Measurements from ENCODE around the gene MNAT1.

The MNAT1 gene

DNA sequence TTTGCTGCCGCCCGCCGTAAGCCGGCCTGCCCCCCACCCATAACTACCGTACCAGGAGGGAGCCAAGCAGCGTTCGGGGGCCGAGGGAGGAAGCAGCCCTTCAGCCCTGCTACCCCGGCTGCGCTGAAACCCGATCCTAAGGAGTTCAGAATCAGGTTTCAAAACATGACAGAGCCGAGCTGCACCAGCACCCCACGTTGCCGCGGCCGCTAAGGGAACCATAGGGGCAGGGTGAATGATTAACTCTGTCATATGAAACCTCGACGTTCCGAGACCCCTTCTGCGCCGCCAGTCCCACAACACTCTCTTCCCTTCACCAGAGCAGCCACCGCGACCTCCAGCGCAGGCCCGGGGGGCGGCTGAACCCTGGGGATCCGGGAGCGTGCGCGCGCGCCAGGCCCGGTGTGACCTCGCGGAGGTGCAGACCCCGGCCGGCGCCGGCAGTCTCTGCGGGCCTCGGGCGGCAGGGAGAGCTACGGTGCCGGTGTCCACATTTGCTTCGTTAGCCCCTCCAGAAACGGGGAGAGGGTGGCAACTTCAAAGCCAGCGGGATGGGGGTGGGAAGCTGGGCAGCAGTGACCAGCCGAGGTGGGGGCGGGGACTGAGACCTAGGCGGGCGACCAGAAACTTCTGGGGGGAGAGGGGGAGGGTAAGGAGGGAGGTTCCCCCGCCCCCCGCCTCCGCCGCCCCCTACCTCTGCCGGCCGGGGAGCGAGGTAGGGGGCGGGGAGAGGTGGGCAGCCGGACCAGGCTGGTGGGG, 12.0 kb upstream of the MNAT1 start (continued):
- TF ChIP-seq, protein P1, sequence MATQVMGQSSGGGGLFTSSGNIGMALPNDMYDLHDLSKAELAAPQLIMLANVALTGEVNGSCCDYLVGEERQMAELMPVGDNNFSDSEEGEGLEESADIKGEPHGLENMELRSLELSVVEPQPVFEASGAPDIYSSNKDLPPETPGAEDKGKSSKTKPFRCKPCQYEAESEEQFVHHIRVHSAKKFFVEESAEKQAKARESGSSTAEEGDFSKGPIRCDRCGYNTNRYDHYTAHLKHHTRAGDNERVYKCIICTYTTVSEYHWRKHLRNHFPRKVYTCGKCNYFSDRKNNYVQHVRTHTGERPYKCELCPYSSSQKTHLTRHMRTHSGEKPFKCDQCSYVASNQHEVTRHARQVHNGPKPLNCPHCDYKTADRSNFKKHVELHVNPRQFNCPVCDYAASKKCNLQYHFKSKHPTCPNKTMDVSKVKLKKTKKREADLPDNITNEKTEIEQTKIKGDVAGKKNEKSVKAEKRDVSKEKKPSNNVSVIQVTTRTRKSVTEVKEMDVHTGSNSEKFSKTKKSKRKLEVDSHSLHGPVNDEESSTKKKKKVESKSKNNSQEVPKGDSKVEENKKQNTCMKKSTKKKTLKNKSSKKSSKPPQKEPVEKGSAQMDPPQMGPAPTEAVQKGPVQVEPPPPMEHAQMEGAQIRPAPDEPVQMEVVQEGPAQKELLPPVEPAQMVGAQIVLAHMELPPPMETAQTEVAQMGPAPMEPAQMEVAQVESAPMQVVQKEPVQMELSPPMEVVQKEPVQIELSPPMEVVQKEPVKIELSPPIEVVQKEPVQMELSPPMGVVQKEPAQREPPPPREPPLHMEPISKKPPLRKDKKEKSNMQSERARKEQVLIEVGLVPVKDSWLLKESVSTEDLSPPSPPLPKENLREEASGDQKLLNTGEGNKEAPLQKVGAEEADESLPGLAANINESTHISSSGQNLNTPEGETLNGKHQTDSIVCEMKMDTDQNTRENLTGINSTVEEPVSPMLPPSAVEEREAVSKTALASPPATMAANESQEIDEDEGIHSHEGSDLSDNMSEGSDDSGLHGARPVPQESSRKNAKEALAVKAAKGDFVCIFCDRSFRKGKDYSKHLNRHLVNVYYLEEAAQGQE (tag by site-specific recombination; IDR thresholded peaks at IDR 0.05), result no peak
- TF ChIP-seq ZEB2 (tag by site-specific recombination; IDR thresholded peaks at IDR 0.05) (no peak), ZNF549 (tag by site-specific recombination; IDR thresholded peaks at IDR 0.05) (no peak), ZNF202 (tag by site-specific recombination; IDR thresholded peaks at IDR 0.05; ENCODE audit: borderline replicate concordance) (no peak), ZNF302 (tag by site-specific recombination; IDR thresholded peaks at IDR 0.05; ENCODE audit: low read depth) (no peak), ZNF138 (tag by site-specific recombination; IDR thresholded peaks at IDR 0.05; ENCODE audit: borderline replicate concordance) (no peak), ZBTB7A (tag by site-specific recombination; IDR thresholded peaks at IDR 0.05; ENCODE audit: low read depth) (no peak), ZNF600 (tag by site-specific recombination; IDR thresholded peaks at IDR 0.05) (peak; percentile 73), ZNF548 (tag by site-specific recombination; IDR thresholded peaks at IDR 0.05) (no peak), GLIS1 (tag by site-specific recombination; IDR thresholded peaks at IDR 0.05) (peak; percentile 97), ZNF221 (tag by site-specific recombination; IDR thresholded peaks at IDR 0.05; ENCODE audit: borderline replicate concordance) (no peak), ZNF366 (tag by site-specific recombination; conservative IDR thresholded peaks at IDR 0.05) (no peak), ZNF133 (tag by site-specific recombination; IDR thresholded peaks at IDR 0.05) (no peak), ZNF324 (tag by site-specific recombination; IDR thresholded peaks at IDR 0.05) (no peak), ZNF785 (tag by site-specific recombination; IDR thresholded peaks at IDR 0.05) (no peak), FEZF1 (tag by site-specific recombination; IDR thresholded peaks at IDR 0.05) (no peak), YY2 (tag by site-specific recombination; IDR thresholded peaks at IDR 0.05) (no peak), GLI2 (tag by site-specific recombination; IDR thresholded peaks at IDR 0.05; ENCODE audit: borderline replicate concordance, low read depth) (no peak), ZNF561 (tag by site-specific recombination; IDR thresholded peaks at IDR 0.05; ENCODE audit: borderline replicate concordance) (no peak), KLF16 (tag by site-specific recombination; IDR thresholded peaks at IDR 0.05) (no peak), ZNF184 (tag by site-specific recombination; IDR thresholded peaks at IDR 0.05) (no peak), SALL2 (tag by site-specific recombination; IDR thresholded peaks at IDR 0.05; ENCODE audit: borderline replicate concordance) (no peak), ZNF777 (tag by site-specific recombination; IDR thresholded peaks at IDR 0.05; ENCODE audit: borderline replicate concordance) (no peak), OSR2 (tag by site-specific recombination; IDR thresholded peaks at IDR 0.05) (peak; percentile 73), ZNF530 (tag by site-specific recombination; IDR thresholded peaks at IDR 0.05; ENCODE audit: low read depth) (no peak), SP7 (tag by site-specific recombination; IDR thresholded peaks at IDR 0.05) (no peak)
- TF ChIP-seq, protein P2, sequence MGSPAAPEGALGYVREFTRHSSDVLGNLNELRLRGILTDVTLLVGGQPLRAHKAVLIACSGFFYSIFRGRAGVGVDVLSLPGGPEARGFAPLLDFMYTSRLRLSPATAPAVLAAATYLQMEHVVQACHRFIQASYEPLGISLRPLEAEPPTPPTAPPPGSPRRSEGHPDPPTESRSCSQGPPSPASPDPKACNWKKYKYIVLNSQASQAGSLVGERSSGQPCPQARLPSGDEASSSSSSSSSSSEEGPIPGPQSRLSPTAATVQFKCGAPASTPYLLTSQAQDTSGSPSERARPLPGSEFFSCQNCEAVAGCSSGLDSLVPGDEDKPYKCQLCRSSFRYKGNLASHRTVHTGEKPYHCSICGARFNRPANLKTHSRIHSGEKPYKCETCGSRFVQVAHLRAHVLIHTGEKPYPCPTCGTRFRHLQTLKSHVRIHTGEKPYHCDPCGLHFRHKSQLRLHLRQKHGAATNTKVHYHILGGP (tag by site-specific recombination; IDR thresholded peaks at IDR 0.05), result no peak
- TF ChIP-seq, protein P3, sequence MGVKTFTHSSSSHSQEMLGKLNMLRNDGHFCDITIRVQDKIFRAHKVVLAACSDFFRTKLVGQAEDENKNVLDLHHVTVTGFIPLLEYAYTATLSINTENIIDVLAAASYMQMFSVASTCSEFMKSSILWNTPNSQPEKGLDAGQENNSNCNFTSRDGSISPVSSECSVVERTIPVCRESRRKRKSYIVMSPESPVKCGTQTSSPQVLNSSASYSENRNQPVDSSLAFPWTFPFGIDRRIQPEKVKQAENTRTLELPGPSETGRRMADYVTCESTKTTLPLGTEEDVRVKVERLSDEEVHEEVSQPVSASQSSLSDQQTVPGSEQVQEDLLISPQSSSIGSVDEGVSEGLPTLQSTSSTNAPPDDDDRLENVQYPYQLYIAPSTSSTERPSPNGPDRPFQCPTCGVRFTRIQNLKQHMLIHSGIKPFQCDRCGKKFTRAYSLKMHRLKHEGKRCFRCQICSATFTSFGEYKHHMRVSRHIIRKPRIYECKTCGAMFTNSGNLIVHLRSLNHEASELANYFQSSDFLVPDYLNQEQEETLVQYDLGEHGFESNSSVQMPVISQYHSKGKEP (tag by site-specific recombination; IDR thresholded peaks at IDR 0.05), result no peak
- TF ChIP-seq, protein P4, sequence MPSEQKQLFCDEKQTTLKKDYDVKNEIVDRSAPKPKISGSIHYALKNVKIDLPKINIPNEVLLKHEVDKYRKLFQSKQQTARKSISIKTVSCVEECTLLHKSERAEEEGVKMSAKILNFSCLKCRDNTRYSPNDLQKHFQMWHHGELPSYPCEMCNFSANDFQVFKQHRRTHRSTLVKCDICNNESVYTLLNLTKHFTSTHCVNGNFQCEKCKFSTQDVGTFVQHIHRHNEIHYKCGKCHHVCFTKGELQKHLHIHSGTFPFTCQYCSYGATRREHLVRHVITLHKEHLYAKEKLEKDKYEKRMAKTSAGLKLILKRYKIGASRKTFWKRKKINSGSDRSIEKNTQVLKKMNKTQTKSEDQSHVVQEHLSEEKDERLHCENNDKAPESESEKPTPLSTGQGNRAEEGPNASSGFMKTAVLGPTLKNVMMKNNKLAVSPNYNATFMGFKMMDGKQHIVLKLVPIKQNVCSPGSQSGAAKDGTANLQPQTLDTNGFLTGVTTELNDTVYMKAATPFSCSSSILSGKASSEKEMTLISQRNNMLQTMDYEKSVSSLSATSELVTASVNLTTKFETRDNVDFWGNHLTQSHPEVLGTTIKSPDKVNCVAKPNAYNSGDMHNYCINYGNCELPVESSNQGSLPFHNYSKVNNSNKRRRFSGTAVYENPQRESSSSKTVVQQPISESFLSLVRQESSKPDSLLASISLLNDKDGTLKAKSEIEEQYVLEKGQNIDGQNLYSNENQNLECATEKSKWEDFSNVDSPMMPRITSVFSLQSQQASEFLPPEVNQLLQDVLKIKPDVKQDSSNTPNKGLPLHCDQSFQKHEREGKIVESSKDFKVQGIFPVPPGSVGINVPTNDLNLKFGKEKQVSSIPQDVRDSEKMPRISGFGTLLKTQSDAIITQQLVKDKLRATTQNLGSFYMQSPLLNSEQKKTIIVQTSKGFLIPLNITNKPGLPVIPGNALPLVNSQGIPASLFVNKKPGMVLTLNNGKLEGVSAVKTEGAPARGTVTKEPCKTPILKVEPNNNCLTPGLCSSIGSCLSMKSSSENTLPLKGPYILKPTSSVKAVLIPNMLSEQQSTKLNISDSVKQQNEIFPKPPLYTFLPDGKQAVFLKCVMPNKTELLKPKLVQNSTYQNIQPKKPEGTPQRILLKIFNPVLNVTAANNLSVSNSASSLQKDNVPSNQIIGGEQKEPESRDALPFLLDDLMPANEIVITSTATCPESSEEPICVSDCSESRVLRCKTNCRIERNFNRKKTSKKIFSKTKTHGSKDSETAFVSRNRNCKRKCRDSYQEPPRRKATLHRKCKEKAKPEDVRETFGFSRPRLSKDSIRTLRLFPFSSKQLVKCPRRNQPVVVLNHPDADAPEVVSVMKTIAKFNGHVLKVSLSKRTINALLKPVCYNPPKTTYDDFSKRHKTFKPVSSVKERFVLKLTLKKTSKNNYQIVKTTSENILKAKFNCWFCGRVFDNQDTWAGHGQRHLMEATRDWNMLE (tag by site-specific recombination; conservative IDR thresholded peaks at IDR 0.05; ENCODE audit: low read depth), result no peak

Data from HEK293 (cell line).